Vagina (tissue), 2 donors: Measurements from ENCODE around the gene SUMO3.

Experiments
- POLR2A ChIP-seq, 2 donors: fragments of 450-650 bp; IDR thresholded peaks; one replicate each; pipeline ENCODE4 v1.6.1; 2017; ENCODE audit warnings: antibody characterized with exemption in 2 of 2, mild to moderate bottlenecking in 2 of 2, moderate library complexity in 2 of 2
- POLR2AphosphoS5 ChIP-seq, 2 donors: sonication (generic); formaldehyde crosslinking; IDR thresholded peaks; one replicate each; pipeline ENCODE4 v1.9.0; 2017; ENCODE audit warnings: antibody characterized with exemption in 2 of 2, mild to moderate bottlenecking in 2 of 2, low read depth in 1 of 2; ENCODE audit not compliant: insufficient read depth in 1 of 2
- TF ChIP-seq, protein P1 (sequence below), 3 experiments: fragments of 450-650 bp in 2 of 3; fragments of 200-600 bp in 1 of 3; sonication (generic) in 1 of 3; IDR thresholded peaks; one replicate each; pipeline ENCODE4 v1.5.1; 2017 to 2019; ENCODE audit warnings: antibody characterized with exemption in 3 of 3, mild to moderate bottlenecking in 2 of 3, moderate library complexity in 2 of 3

GRCh38 chr21:44802396-44803153, 15.3 kb downstream of the SUMO3 start:
- no peak for TF ChIP-seq POLR2AphosphoS5 (IDR thresholded peaks at IDR 0.05; ENCODE audit: insufficient read depth in 1 of 2, low read depth in 1 of 2)
- TF ChIP-seq, protein P1, sequence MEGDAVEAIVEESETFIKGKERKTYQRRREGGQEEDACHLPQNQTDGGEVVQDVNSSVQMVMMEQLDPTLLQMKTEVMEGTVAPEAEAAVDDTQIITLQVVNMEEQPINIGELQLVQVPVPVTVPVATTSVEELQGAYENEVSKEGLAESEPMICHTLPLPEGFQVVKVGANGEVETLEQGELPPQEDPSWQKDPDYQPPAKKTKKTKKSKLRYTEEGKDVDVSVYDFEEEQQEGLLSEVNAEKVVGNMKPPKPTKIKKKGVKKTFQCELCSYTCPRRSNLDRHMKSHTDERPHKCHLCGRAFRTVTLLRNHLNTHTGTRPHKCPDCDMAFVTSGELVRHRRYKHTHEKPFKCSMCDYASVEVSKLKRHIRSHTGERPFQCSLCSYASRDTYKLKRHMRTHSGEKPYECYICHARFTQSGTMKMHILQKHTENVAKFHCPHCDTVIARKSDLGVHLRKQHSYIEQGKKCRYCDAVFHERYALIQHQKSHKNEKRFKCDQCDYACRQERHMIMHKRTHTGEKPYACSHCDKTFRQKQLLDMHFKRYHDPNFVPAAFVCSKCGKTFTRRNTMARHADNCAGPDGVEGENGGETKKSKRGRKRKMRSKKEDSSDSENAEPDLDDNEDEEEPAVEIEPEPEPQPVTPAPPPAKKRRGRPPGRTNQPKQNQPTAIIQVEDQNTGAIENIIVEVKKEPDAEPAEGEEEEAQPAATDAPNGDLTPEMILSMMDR (IDR thresholded peaks at IDR 0.05): no peak
- no peak for TF ChIP-seq POLR2A (IDR thresholded peaks at IDR 0.05)
